MM.1S (cell line): ENCODE data around the gene ANKS1B.

Experiments
- EZH2 ChIP-seq: fragments of 300-600 bp; sonication (generic); optimal IDR thresholded peaks from 2 replicates; pipeline ENCODE3; 2017; ENCODE audit warnings: low read depth, mild to moderate bottlenecking, antibody characterized with exemption, low read length, mixed read lengths
- TF ChIP-seq, protein P1 (sequence below): fragments of 300-600 bp; sonication (generic); IDR thresholded peaks from 2 replicates; pipeline ENCODE4 v1.5.1; 2016; ENCODE audit warnings: antibody characterized with exemption, low read length, mixed read lengths

GRCh38 chr12:99549651-99550050, 435.1 kb downstream of the ANKS1B start:
- TF ChIP-seq, protein P1, sequence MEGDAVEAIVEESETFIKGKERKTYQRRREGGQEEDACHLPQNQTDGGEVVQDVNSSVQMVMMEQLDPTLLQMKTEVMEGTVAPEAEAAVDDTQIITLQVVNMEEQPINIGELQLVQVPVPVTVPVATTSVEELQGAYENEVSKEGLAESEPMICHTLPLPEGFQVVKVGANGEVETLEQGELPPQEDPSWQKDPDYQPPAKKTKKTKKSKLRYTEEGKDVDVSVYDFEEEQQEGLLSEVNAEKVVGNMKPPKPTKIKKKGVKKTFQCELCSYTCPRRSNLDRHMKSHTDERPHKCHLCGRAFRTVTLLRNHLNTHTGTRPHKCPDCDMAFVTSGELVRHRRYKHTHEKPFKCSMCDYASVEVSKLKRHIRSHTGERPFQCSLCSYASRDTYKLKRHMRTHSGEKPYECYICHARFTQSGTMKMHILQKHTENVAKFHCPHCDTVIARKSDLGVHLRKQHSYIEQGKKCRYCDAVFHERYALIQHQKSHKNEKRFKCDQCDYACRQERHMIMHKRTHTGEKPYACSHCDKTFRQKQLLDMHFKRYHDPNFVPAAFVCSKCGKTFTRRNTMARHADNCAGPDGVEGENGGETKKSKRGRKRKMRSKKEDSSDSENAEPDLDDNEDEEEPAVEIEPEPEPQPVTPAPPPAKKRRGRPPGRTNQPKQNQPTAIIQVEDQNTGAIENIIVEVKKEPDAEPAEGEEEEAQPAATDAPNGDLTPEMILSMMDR, result no peak
- TF ChIP-seq EZH2, result no peak
